ENCODE data around the gene TRIM42. TPM values are rescaled to one million over a fixed set of nuclear protein-coding genes. Genes with fewer than 3 reads are reported as not detected.

The TRIM42 gene
- total and polyA plus RNA-seq, 2 donors (not counting 1 experiment from before 2014, with no cell fraction given) = not detected

DNA sequence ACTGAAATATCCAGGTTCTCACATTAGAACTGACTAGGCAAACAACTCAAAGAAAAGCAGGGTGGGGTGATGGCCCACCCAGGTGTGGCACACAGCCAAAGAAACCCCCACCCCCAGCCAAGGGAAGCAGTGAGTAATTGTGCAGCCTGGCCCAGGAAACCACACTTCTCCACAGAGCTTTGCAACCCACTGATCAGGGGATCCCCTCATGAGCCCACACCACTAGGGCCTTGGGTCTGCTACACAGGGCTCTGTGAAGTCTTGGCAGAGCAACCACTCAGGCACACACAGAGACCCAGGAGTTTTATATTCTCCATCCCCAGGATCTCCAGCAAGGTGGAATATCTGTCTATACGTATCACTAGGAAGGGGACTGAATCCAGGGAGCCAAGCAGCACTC lies 22.2 kb upstream of the TRIM42 start:
- no peaks in the 10 kb centered on the region for H4K20me1 ChIP-seq (ENCODE audit: control insufficient read depth, insufficient read depth, low read length, poor library complexity, severe bottlenecking)
- H3K36me3 ChIP-seq (replicated peaks in 1 of 2; ENCODE audit: control extremely low read depth in 1 of 2, control insufficient read depth in 1 of 2, extremely low read depth in 1 of 2, insufficient read depth in 2 of 2, low read length in 1 of 2) = no peaks in the 10 kb centered on the region
- ChIA-PET POLR2A (no interaction called here), CTCF (no interaction called here)
- ATAC-seq (ENCODE audit: low read depth) (no peak), DNase-seq (no peak)
- H3K79me2 ChIP-seq (ENCODE audit: control insufficient read depth, insufficient read depth, low read length) = no peaks in the 10 kb centered on the region
- no peak overlapping the region for H3K4me2 ChIP-seq (replicated peaks; ENCODE audit: low read depth, low read length, poor library complexity, severe bottlenecking)
- H3K27me3 ChIP-seq (replicated peaks in 1 of 4; ENCODE audit: control extremely low read depth in 1 of 4, control insufficient read depth in 3 of 4, insufficient read depth in 4 of 4, low read length in 3 of 4) = peaks cover 0 to 4% (median 1%) of the 10 kb centered on the region in 4 experiments
- no peaks in the 10 kb centered on the region for H3K9me3 ChIP-seq (ENCODE audit: control extremely low read depth in 1 of 3, control insufficient read depth in 2 of 3, insufficient read depth in 1 of 3, low read length in 2 of 3)
- no peak overlapping the region for H3K4me3 Mint-ChIP-seq
- peaks cover 17% of the 10 kb centered on the region for H3K27me3 Mint-ChIP-seq
- H3K9ac ChIP-seq (ENCODE audit: low read length) = no peak overlapping the region
- no peaks in the 10 kb centered on the region for H3K4me1 ChIP-seq (ENCODE audit: control insufficient read depth in 2 of 2, insufficient read depth in 2 of 2, low read length in 2 of 2)
- H3K27ac Mint-ChIP-seq = no peak overlapping the region
- H3K9me3 Mint-ChIP-seq (ENCODE audit: insufficient read depth) = peaks cover 5% of the 10 kb centered on the region
- WGBS (ENCODE audit: insufficient coverage) = 100% methylated on average over 1 of the region's 1 CpG
- no peak overlapping the region for H3K4me3 ChIP-seq (ENCODE audit: control extremely low read depth in 1 of 5, extremely low read depth in 1 of 5, insufficient read depth in 1 of 5, low read depth in 2 of 5, low read length in 4 of 5)
- H2AFZ ChIP-seq (ENCODE audit: insufficient read depth, low read depth, low read length, poor library complexity, severe bottlenecking) = no peak overlapping the region
- no peak for TF ChIP-seq EZH2 (IDR thresholded peaks at IDR 0.05; ENCODE audit: borderline replicate concordance, insufficient read depth, low read depth, low read length, poor library complexity, severe bottlenecking)
- TF ChIP-seq, protein P1, sequence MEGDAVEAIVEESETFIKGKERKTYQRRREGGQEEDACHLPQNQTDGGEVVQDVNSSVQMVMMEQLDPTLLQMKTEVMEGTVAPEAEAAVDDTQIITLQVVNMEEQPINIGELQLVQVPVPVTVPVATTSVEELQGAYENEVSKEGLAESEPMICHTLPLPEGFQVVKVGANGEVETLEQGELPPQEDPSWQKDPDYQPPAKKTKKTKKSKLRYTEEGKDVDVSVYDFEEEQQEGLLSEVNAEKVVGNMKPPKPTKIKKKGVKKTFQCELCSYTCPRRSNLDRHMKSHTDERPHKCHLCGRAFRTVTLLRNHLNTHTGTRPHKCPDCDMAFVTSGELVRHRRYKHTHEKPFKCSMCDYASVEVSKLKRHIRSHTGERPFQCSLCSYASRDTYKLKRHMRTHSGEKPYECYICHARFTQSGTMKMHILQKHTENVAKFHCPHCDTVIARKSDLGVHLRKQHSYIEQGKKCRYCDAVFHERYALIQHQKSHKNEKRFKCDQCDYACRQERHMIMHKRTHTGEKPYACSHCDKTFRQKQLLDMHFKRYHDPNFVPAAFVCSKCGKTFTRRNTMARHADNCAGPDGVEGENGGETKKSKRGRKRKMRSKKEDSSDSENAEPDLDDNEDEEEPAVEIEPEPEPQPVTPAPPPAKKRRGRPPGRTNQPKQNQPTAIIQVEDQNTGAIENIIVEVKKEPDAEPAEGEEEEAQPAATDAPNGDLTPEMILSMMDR (IDR thresholded peaks at IDR 0.05) = no peak
- no peak overlapping the region for H3K27ac ChIP-seq (ENCODE audit: low read length in 2 of 2)
- H3K4me1 Mint-ChIP-seq = no peaks in the 10 kb centered on the region
- intact Hi-C loops (cut with micrococcal nuclease) = no loop called here

DNA sequence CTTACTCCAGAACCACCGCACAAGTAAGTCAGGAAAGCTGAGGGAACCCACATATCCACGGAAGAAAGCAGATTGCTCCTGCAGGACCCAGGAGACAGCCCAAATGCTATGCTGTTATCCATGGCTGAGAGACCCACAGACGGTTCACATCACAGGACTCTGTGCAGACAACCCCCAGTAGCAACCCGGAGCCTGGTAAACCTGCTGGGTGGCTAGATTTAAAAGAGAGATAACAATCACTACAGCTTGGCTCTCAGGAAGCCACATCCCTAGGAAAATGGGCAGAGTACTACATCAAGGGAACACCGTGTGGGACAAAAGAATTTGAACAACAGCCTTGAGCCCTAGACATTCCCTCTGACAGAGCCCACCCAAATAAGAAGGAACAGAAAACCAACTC lies 13.8 kb upstream of the TRIM42 start:
- Mint-ChIP-seq H3K27ac (no peak overlapping the region), H3K27me3 (no peaks in the 10 kb centered on the region), H3K4me3 (no peak overlapping the region), H3K9me3 (ENCODE audit: insufficient read depth) (peaks cover 7% of the 10 kb centered on the region), H3K4me1 (no peaks in the 10 kb centered on the region)
- H3K9me3 ChIP-seq (ENCODE audit: control extremely low read depth in 1 of 3, control insufficient read depth in 2 of 3, insufficient read depth in 1 of 3, low read length in 2 of 3) = peaks cover 2 to 5% (median 2%) of the 10 kb centered on the region in 3 donors
- H3K36me3 ChIP-seq (replicated peaks in 1 of 2; ENCODE audit: control extremely low read depth in 1 of 2, control insufficient read depth in 1 of 2, extremely low read depth in 1 of 2, insufficient read depth in 2 of 2, low read length in 1 of 2) = no peaks in the 10 kb centered on the region
- no peak overlapping the region for H3K4me2 ChIP-seq (replicated peaks; ENCODE audit: low read depth, low read length, poor library complexity, severe bottlenecking)
- 57% methylated on average over 5 of the region's 5 CpGs for WGBS (ENCODE audit: insufficient coverage)
- TF ChIP-seq, protein P1 (IDR thresholded peaks at IDR 0.05) = no peak
- ChIA-PET POLR2A (no interaction called here), CTCF (no interaction called here)
- H3K9ac ChIP-seq (ENCODE audit: low read length) = no peak overlapping the region
- no peak overlapping the region for H2AFZ ChIP-seq (ENCODE audit: insufficient read depth, low read depth, low read length, poor library complexity, severe bottlenecking)
- no peak overlapping the region for H3K27ac ChIP-seq (ENCODE audit: low read length in 2 of 2)
- no peaks in the 10 kb centered on the region for H3K79me2 ChIP-seq (ENCODE audit: control insufficient read depth, insufficient read depth, low read length)
- DNase-seq (no peak), ATAC-seq (ENCODE audit: low read depth) (no peak)
- no peaks in the 10 kb centered on the region for H3K4me1 ChIP-seq (ENCODE audit: control insufficient read depth in 2 of 2, insufficient read depth in 2 of 2, low read length in 2 of 2)
- peaks cover 0 to 2% (median 0%) of the 10 kb centered on the region in 4 experiments for H3K27me3 ChIP-seq (replicated peaks in 1 of 4; ENCODE audit: control extremely low read depth in 1 of 4, control insufficient read depth in 3 of 4, insufficient read depth in 4 of 4, low read length in 3 of 4)
- H4K20me1 ChIP-seq (ENCODE audit: control insufficient read depth, insufficient read depth, low read length, poor library complexity, severe bottlenecking) = no peaks in the 10 kb centered on the region
- no peak overlapping the region for H3K4me3 ChIP-seq (ENCODE audit: control extremely low read depth in 1 of 5, extremely low read depth in 1 of 5, insufficient read depth in 1 of 5, low read depth in 2 of 5, low read length in 4 of 5)
- intact Hi-C loops (cut with micrococcal nuclease) = no loop called here

Measured in B cell (primary cell).